Left forelimb (tissue), 1 donor: ENCODE results near the gene UQCC2.

Source experiments
- DNase-seq: peaks from one replicate; pipeline ENCODE4 v3.0.0-alpha.2; 2018; ENCODE audit warnings: low spot score

UQCC2 gene

GRCh38 chr6:33654831-33655554, 56.5 kb downstream of the UQCC2 start:
- no peak for DNase-seq

GRCh38 chr6:33652002-33652401, 59.5 kb downstream of the UQCC2 start:
- DNase-seq: no peak

GRCh38 chr6:33651403-33651802, 60.1 kb downstream of the UQCC2 start:
- DNase-seq: no peak
